Measurements from ENCODE around the gene CCDC32.

CCDC32 gene

DNA sequence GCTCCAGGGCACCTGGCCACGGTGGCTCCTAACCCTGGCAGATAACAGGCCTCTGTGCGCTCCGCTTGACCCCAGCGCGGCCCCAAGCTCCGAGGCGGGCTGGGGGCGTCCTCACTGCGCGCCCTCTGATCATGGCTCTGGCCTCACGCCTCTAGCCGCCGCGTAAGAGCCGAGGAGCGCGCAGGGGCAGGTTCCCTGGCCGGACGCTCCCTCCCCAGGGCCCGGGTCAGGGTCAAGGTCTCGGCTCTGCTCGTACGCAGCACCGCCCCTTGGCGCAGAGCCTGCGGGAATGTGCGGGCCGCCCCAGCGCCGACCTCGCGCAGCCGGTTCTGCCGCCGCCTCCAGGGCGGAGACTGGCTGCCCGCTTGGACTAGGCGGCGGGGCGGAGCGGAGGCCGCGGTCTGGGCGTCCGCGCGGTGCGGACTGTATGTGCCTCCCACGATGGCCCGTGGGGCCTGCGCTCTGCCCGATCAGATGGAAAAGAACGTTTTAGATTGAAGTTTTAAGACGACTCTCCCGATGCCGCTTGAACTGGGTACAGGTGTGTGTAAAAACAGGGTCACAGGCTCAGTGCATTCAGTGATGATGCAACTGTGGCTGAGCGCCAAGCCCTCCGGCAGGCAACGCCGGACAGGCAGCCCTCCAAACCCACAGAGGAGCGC, 53.2 kb downstream of the CCDC32 start:
- peak; percentile 57 for DNase-seq (ENCODE audit: low read depth)

DNA sequence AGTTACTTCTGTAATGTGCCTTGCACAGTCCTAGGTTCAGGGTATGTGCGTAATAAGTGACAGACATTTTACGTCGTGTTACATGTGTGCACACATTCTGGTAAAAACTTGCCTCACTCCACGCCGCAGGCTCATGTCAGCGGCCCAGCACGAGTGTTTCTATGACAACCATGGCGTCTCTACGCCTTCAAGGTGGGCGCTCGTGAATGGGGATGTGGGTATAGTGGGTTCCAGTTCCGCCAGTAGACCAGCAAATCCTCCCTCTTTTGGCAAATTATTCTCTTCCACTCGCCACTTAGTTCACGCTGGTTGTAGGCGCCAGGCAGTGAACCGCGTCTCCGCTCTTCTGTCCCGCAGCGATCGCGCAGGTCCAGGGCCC, 53.8 kb downstream of the CCDC32 start:
- DNase-seq (ENCODE audit: low read depth) = no peak

DNA sequence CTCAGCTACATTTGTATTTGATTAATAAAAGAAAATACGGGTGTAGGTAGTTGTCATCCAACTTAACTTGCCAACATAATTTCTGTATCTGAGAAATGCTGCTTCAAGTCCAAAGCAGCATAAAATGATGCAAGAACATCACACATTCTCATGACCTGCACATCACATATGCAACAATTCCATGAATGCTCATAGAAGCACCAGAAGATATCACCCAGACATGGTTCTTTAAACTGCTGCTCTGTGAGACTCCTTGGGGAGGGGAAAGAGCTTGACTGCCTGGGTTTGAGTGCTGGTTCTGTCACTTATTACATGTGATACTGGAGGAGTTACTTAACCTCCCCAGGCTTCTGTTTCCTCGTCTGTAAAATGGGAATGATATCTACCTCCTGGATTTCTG, 54.6 kb downstream of the CCDC32 start:
- DNase-seq (ENCODE audit: low read depth) = peak; percentile 19

GRCh38 chr15:40508216-40508615, 56.6 kb downstream of the CCDC32 start:
- no peak for DNase-seq (ENCODE audit: low read depth)

DNA sequence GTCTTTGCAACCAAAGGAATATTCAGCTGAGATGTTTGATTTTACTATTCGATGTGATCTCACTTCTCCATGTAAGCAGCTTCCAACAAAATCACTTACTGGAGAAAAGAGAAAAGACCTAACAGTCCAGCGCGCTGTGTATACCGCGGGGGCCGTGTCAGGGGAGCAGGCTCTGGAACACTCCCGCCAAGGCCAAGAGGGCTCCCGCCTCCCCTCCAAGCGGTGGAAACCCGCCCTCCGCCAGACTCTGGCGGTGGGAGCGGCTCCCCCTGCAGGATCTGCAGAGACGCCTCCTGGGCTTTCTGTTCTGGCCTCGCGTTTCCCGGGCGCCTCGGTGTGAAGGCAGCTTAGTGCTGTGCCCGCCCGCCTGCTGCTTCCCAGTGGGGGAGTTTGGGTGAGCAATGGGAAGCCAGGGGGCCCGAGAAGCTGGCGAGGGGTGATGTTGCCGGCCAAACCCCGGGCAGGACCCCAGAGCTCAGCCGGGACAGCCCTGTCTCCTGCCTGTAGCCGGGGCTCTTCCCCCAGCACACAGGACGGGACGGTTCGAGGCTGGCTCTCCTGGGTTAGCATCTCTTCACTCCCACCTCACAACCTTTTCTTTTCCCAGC, 57.8 kb downstream of the CCDC32 start:
- peak; percentile 74 for DNase-seq (ENCODE audit: low read depth)
